HEK293T (cell line): ENCODE results near the gene FAM8A1.

Experiments used
- CTCF ChIA-PET: fragments of 350-600 bp; formaldehyde crosslinking; extraction: SDS; loops from one replicate; lab custom pipeline; 2021; ENCODE audit warnings: antibody characterized with exemption, inconsistent platforms; lab: Yijun Ruan, JAX
- POLR2A ChIA-PET: fragments of 350-600 bp; formaldehyde crosslinking; extraction: SDS; loops from one replicate; lab custom pipeline; 2020; ENCODE audit warnings: antibody characterized with exemption, inconsistent platforms; lab: Yijun Ruan, JAX
- DNase-seq: peaks from one replicate; pipeline ENCODE4 v3.0.0; 2012; ENCODE audit warnings: mixed read lengths; ENCODE audit errors: extremely low spot score
- ARNT ChIP-seq: fragments of 450-650 bp; IDR thresholded peaks from 2 replicates; pipeline ENCODE4 v1.6.1; 2017; ENCODE audit warnings: mild to moderate bottlenecking
- BHLHE40 ChIP-seq: fragments of 450-650 bp; IDR thresholded peaks from 2 replicates; pipeline ENCODE4 v1.6.1; 2016; ENCODE audit warnings: mild to moderate bottlenecking, moderate library complexity, borderline replicate concordance
- CTBP1 ChIP-seq: fragments of 450-650 bp; IDR thresholded peaks from 2 replicates; pipeline ENCODE4 v1.6.1; 2016; ENCODE audit warnings: borderline replicate concordance
- ELF4 ChIP-seq: fragments of 450-650 bp; IDR thresholded peaks from 2 replicates; pipeline ENCODE4 v1.6.1; 2017; ENCODE audit warnings: antibody characterized with exemption
- FOXA1 ChIP-seq: fragments of 450-650 bp; IDR thresholded peaks from 2 replicates; pipeline ENCODE4 v1.6.1; 2016; ENCODE audit warnings: mild to moderate bottlenecking
- FOXK2 ChIP-seq: fragments of 450-650 bp; IDR thresholded peaks from 2 replicates; pipeline ENCODE4 v1.6.1; 2016; ENCODE audit warnings: mild to moderate bottlenecking
- FOXM1 ChIP-seq: fragments of 450-650 bp; IDR thresholded peaks from 2 replicates; pipeline ENCODE4 v1.6.1; 2017; ENCODE audit warnings: mild to moderate bottlenecking, borderline replicate concordance
- HDGF ChIP-seq: fragments of 450-650 bp; IDR thresholded peaks from 2 replicates; pipeline ENCODE4 v1.6.1; 2017; ENCODE audit warnings: antibody characterized with exemption, borderline replicate concordance
- L3MBTL2 ChIP-seq: fragments of 450-650 bp; conservative IDR thresholded peaks from 2 replicates; pipeline ENCODE4 v1.6.1; 2016; ENCODE audit warnings: mild to moderate bottlenecking
- LEF1 ChIP-seq: fragments of 450-650 bp; IDR thresholded peaks from 2 replicates; pipeline ENCODE4 v1.6.1; 2017; ENCODE audit warnings: mild to moderate bottlenecking, borderline replicate concordance
- NFRKB ChIP-seq: fragments of 450-650 bp; IDR thresholded peaks from 2 replicates; pipeline ENCODE4 v1.6.1; 2016; ENCODE audit warnings: mild to moderate bottlenecking, moderate library complexity
- SP1 ChIP-seq: fragments of 450-650 bp; IDR thresholded peaks from 2 replicates; pipeline ENCODE4 v1.6.1; 2017
- SUZ12 ChIP-seq: fragments of 450-650 bp; IDR thresholded peaks from 2 replicates; pipeline ENCODE4 v1.6.1; 2016; ENCODE audit warnings: mild to moderate bottlenecking
- TARDBP ChIP-seq: fragments of 450-650 bp; IDR thresholded peaks from 2 replicates; pipeline ENCODE4 v1.6.1; 2016
- ZNF384 ChIP-seq: fragments of 450-650 bp; IDR thresholded peaks from 2 replicates; pipeline ENCODE4 v1.6.1; 2016
- TF ChIP-seq, protein P1 (sequence below): fragments of 450-650 bp; IDR thresholded peaks from 2 replicates; pipeline ENCODE4 v1.6.1; 2016

Gene FAM8A1

DNA sequence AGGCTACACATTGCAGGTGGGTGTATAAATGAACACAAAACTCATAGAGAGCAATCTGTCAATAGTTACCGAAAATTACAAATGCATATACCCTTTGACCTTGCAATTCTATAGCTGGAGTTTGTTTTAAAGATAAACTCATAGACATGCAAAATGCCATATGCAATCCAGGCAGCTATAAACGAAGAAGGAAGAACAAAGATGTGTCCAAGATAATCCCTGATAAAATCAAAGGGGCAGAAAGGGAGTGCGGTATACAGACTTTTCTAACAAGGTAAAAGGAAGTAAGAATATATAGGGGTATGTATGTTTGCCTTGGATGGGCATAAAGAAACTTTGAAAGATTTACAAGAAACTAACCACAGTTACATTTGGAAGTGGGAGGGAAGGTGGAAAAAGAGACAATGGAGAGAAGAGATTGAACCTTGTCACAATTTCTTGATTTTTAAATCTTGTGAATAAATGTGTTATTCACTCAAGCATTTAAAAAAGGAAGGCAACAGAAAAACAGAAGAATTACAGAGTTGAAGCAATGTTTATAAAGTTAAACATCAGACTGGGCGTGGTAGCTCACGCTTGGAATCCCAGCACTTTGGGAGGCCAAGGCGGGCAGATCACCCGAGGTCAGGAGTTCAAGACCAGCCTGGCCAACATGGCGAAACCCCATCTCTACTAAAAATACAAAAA, 29.9 kb downstream of the FAM8A1 start:
- CTCF ChIA-PET = no interaction called here
- DNase-seq = no peak
- TF ChIP-seq NFRKB (no peak), FOXK2 (no peak), FOXM1 (no peak), SP1 (no peak), SUZ12 (no peak), BHLHE40 (no peak), ELF4 (no peak), LEF1 (no peak), FOXA1 (no peak), ARNT (no peak), L3MBTL2 (no peak), TARDBP (no peak), ZNF384 (no peak)
- TF ChIP-seq, protein P1, sequence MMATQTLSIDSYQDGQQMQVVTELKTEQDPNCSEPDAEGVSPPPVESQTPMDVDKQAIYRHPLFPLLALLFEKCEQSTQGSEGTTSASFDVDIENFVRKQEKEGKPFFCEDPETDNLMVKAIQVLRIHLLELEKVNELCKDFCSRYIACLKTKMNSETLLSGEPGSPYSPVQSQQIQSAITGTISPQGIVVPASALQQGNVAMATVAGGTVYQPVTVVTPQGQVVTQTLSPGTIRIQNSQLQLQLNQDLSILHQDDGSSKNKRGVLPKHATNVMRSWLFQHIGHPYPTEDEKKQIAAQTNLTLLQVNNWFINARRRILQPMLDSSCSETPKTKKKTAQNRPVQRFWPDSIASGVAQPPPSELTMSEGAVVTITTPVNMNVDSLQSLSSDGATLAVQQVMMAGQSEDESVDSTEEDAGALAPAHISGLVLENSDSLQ = no peak
- POLR2A ChIA-PET = no interaction called here

DNA sequence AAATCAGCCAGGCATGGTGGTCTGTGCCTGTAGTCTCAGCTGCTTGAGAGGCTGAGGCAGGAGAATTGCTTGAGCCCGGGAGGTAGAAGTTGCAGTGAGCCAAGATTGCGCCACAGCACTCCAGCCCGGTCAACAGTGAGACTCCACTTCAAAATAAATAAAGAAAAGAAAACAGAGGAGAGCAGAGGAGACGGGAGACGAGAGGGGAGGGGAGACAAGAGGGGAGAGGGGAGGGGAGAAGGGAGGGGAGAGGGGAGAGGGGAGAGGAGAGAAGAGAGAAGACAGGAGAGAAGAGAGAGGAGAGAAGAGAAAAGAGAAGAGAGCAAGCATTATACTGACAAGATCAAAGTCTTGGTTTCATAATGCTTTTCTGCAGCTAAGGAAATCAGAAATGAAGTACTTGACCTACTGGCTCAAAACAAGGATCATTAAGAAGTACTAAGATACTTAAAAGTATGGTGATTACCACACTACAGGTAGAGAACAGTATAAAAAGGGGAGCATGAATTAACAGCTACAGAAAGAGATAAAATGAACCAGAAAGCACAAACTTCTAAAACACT, 30.5 kb downstream of the FAM8A1 start:
- TF ChIP-seq TARDBP (no peak), ELF4 (no peak), ARNT (no peak)
- ChIA-PET POLR2A (no interaction called here), CTCF (no interaction called here)
- no peak for DNase-seq

DNA sequence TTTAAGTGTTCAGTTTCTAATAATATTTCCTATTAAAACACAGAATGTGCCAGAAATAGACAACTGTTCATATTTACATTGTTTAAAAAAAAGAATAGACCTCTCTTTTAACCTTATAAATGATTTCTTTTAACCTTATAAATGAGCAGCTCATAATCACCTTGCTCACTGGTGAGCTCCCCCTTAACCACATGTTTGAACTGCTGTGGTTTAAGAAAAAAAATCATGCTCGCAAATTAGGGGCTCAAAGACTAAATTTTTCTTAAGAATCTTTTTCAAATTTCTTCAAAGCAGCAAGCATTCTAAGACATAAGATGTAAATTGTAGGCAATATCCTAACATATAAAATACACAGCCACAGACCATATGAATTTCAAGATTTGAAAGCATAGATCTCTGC, 32.8 kb downstream of the FAM8A1 start:
- TF ChIP-seq FOXM1 (no peak), L3MBTL2 (no peak), SP1 (no peak), ZNF384 (no peak), ELF4 (no peak), CTBP1 (no peak), BHLHE40 (no peak), TARDBP (no peak), ARNT (no peak), LEF1 (no peak), NFRKB (no peak), FOXK2 (no peak), SUZ12 (no peak), HDGF (no peak), FOXA1 (no peak)
- TF ChIP-seq, protein P1 = no peak
- no peak for DNase-seq
- ChIA-PET CTCF (no interaction called here), POLR2A (interaction anchor here (1.0 kb wide), 1 partner anchor 33 kb away, joined by 4 read pairs; the partner anchor contains the start of gene FAM8A1)

DNA sequence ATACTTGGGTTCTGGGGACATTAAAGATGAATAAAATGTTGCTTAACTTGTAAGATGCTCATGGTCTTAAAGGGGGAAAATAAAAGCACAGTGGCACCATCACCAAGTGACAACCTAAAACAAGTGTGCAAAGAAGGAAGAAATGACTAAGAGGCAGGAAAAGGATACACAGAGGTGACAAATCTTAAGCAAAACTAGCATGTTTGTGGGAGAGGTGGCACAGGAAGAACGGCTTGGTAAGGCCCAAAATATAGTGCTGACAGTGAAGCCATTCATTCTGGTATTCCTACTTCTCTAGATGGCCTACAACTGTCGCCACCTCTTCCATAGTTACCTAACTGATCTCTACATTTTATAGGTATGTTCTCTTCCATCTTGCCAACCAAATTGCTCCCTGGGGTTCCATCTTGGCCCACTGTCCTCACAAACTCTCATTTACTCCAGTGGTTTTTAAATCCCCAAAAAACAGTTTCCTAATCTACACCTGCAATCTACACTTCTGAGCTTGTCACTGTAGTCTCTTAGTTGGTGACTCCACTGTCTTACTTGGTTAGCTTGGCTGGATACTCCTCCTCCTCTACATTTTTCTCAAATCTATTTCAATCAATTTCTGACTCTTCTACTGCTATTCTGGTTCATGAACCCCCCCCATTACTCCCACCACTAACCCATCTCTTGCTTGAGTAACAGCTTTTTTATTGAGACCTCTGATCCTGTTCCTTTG, 33.5 kb downstream of the FAM8A1 start:
- DNase-seq = no peak
- POLR2A ChIA-PET = interaction anchor here (1.0 kb wide), 1 partner anchor 34 kb away, joined by 4 read pairs; the partner anchor contains the start of gene FAM8A1
- TF ChIP-seq LEF1 (no peak), TARDBP (no peak), ARNT (no peak), L3MBTL2 (no peak), BHLHE40 (no peak), SUZ12 (no peak), FOXA1 (no peak), ZNF384 (no peak), SP1 (no peak), ELF4 (no peak), CTBP1 (no peak), NFRKB (no peak)
- TF ChIP-seq, protein P1 = no peak
- CTCF ChIA-PET = no interaction called here

DNA sequence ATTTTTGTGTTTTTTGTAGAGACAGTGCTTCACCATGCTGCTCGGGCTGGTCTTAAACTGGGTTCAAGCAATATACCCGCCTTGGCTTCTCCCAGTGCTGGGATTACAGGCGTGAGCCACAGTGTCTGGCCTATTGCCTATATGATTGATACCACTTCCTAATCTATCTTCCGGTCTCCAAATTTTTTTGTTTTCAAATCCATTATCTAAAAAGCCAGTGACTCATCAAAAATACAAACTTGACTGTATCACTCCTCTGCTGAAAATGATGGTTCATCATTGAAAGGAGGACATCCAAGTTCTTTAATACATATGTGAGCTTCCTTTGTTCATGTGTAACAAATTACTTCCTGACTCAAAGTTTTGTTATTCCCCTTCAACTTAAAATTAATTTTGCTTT, 35.5 kb downstream of the FAM8A1 start:
- ChIA-PET POLR2A (no interaction called here), CTCF (no interaction called here)
- no peak for DNase-seq
- TF ChIP-seq TARDBP (no peak), SP1 (no peak), LEF1 (no peak), ZNF384 (no peak), SUZ12 (no peak), FOXA1 (no peak), NFRKB (no peak), ARNT (no peak), FOXK2 (no peak), HDGF (no peak), BHLHE40 (no peak), L3MBTL2 (no peak), FOXM1 (no peak)
- TF ChIP-seq, protein P1 = no peak
